Panc1 (cell line): ENCODE results near the gene NFRKB. TPM values are rescaled to one million over a fixed set of nuclear protein-coding genes. Genes with fewer than 3 reads are reported as not detected.

ENCODE experiments used
- ATAC-seq: fragments of 200-7000 bp; cut with Tn5 transposase; 2 replicates; pipeline ENCODE4 v1.9.1; 2020; ENCODE audit warnings: mild to moderate bottlenecking, moderate library complexity
- BruUV-seq: library from RNA; stranded (reverse); fragments of 400-500 nt; replicated peaks from 2 replicates; lab custom pipeline; 2021; lab: Mats Ljungman, UMichigan
- CTCF ChIA-PET: fragments of 300-600 bp; sonication (Branson Sonifier 250); formaldehyde crosslinking; loops from one replicate; lab custom pipeline; 2022; ENCODE audit warnings: antibody characterized with exemption; lab: Charles Lee
- POLR2A ChIA-PET: fragments of 300-600 bp; sonication (Branson Sonifier 250); formaldehyde crosslinking; loops from one replicate; lab custom pipeline; 2022; ENCODE audit warnings: antibody characterized with exemption; lab: Charles Lee
- DNase-seq: peaks from one replicate; pipeline ENCODE4 v3.0.0-alpha.2; 2010; ENCODE audit warnings: low read depth, low spot score
- H3K27ac ChIP-seq: 2 replicates; pipeline ENCODE4 v1.5.1; 2011; ENCODE audit warnings: mild to moderate bottlenecking, low read length, inconsistent platforms
- H3K27me3 ChIP-seq: fragments of 200-500 bp; sonication (Bioruptor generic); 2 replicates; pipeline ENCODE4 v1.6.0; 2014; ENCODE audit warnings: low read length, inconsistent platforms; ENCODE audit not compliant: control insufficient read depth, insufficient read depth
- H3K36me3 ChIP-seq: fragments of 200-500 bp; sonication (Bioruptor generic); 2 replicates; pipeline ENCODE4 v1.5.1; 2014; ENCODE audit warnings: inconsistent platforms, mild to moderate bottlenecking, low read length, moderate library complexity; ENCODE audit not compliant: control insufficient read depth, insufficient read depth
- H3K4me1 ChIP-seq: 2 replicates; pipeline ENCODE4 v1.5.1; 2011; ENCODE audit warnings: inconsistent platforms, mild to moderate bottlenecking, low read length, moderate library complexity; ENCODE audit not compliant: control insufficient read depth, insufficient read depth
- H3K4me3 ChIP-seq, 2 experiments: 2 replicates each; pipeline ENCODE4 v1.5.1; 2011 to 2012; ENCODE audit warnings: low read depth in 2 of 2, low read length in 2 of 2, mild to moderate bottlenecking in 2 of 2, inconsistent platforms in 1 of 2, moderate library complexity in 1 of 2
- H3K9me3 ChIP-seq: fragments of 200-500 bp; sonication (Bioruptor generic); 2 replicates; pipeline ENCODE4 v1.5.1; 2014; ENCODE audit warnings: low read depth, mild to moderate bottlenecking, inconsistent platforms, low read length, moderate library complexity; ENCODE audit not compliant: control insufficient read depth, insufficient read depth
- POLR2AphosphoS5 ChIP-seq: IDR thresholded peaks from 2 replicates; pipeline ENCODE4 v1.6.1; 2012; ENCODE audit warnings: mild to moderate bottlenecking, low read depth, low read length, moderate library complexity
- SIN3A ChIP-seq: IDR thresholded peaks from 2 replicates; pipeline ENCODE4 v1.6.1; 2012; ENCODE audit warnings: low read depth, mild to moderate bottlenecking, low read length, moderate library complexity, borderline replicate concordance; ENCODE audit not compliant: insufficient read depth
- TCF7L2 ChIP-seq: IDR thresholded peaks from 2 replicates; pipeline ENCODE4 v1.6.1; 2011; ENCODE audit warnings: mild to moderate bottlenecking, low read depth, low read length, inconsistent platforms
- in situ Hi-C: cut with HindIII; loops from 2 replicates; pipeline ENCODE4 v1.10.0; 2016; ENCODE audit warnings: low sequenced_read_pairs, low pct_unique_long_range_greater_than_20kb
- intact Hi-C: fragments of 100-400 bp; cut with micrococcal nuclease; formaldehyde crosslinking; loops from one replicate; pipeline ENCODE4 v1.10.0; 2022; ENCODE audit not compliant: unreplicated experiment
- total RNA-seq: library from RNA; stranded (reverse); gene quantifications from one replicate; pipeline ENCODE4 v1.2.1, GENCODE V29; 2021; ENCODE audit not compliant: unreplicated experiment
- TF ChIP-seq, protein P1 (sequence below): fragments of 450-650 bp; IDR thresholded peaks from 2 replicates; pipeline ENCODE4 v1.5.1; 2017; ENCODE audit warnings: mild to moderate bottlenecking
- TF ChIP-seq, protein P2 (sequence below), 2 experiments: IDR thresholded peaks; 2 replicates each; pipeline ENCODE4 v1.6.1; 2011 to 2012; ENCODE audit warnings: low read depth in 2 of 2, control low read depth in 1 of 2, low read length in 1 of 2, mild to moderate bottlenecking in 1 of 2, moderate library complexity in 1 of 2; ENCODE audit not compliant: insufficient read depth in 1 of 2

The NFRKB gene
- total RNA-seq, 1 experiment from 2014 or later = 58.8 TPM

- ChIA-PET CTCF (no interaction called here), POLR2A (no interaction called here)
- H3K27me3 ChIP-seq = no peaks in the 10 kb centered on the region
- DNase-seq (no peak), ATAC-seq (no peak)
- intact Hi-C loops = no loop called here
- no peak overlapping the region for H3K27ac ChIP-seq
- BruUV-seq = no TSS peak
- H3K36me3 ChIP-seq = peaks cover 55% of the 10 kb centered on the region
- no peaks in the 10 kb centered on the region for H3K4me1 ChIP-seq
- TF ChIP-seq POLR2AphosphoS5 (no peak), TCF7L2 (no peak), SIN3A (no peak)
- TF ChIP-seq, protein P1, sequence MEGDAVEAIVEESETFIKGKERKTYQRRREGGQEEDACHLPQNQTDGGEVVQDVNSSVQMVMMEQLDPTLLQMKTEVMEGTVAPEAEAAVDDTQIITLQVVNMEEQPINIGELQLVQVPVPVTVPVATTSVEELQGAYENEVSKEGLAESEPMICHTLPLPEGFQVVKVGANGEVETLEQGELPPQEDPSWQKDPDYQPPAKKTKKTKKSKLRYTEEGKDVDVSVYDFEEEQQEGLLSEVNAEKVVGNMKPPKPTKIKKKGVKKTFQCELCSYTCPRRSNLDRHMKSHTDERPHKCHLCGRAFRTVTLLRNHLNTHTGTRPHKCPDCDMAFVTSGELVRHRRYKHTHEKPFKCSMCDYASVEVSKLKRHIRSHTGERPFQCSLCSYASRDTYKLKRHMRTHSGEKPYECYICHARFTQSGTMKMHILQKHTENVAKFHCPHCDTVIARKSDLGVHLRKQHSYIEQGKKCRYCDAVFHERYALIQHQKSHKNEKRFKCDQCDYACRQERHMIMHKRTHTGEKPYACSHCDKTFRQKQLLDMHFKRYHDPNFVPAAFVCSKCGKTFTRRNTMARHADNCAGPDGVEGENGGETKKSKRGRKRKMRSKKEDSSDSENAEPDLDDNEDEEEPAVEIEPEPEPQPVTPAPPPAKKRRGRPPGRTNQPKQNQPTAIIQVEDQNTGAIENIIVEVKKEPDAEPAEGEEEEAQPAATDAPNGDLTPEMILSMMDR = no peak
- TF ChIP-seq, protein P2, sequence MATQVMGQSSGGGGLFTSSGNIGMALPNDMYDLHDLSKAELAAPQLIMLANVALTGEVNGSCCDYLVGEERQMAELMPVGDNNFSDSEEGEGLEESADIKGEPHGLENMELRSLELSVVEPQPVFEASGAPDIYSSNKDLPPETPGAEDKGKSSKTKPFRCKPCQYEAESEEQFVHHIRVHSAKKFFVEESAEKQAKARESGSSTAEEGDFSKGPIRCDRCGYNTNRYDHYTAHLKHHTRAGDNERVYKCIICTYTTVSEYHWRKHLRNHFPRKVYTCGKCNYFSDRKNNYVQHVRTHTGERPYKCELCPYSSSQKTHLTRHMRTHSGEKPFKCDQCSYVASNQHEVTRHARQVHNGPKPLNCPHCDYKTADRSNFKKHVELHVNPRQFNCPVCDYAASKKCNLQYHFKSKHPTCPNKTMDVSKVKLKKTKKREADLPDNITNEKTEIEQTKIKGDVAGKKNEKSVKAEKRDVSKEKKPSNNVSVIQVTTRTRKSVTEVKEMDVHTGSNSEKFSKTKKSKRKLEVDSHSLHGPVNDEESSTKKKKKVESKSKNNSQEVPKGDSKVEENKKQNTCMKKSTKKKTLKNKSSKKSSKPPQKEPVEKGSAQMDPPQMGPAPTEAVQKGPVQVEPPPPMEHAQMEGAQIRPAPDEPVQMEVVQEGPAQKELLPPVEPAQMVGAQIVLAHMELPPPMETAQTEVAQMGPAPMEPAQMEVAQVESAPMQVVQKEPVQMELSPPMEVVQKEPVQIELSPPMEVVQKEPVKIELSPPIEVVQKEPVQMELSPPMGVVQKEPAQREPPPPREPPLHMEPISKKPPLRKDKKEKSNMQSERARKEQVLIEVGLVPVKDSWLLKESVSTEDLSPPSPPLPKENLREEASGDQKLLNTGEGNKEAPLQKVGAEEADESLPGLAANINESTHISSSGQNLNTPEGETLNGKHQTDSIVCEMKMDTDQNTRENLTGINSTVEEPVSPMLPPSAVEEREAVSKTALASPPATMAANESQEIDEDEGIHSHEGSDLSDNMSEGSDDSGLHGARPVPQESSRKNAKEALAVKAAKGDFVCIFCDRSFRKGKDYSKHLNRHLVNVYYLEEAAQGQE (IDR thresholded peaks at IDR 0.05; ENCODE audit: insufficient read depth in 1 of 2, low read depth in 2 of 2, low read length in 1 of 2) = no peak
- H3K4me3 ChIP-seq = no peak overlapping the region
- no peaks in the 10 kb centered on the region for H3K9me3 ChIP-seq
- in situ Hi-C loops = no loop called here
Observed at GRCh38 chr11:129884581-129884980, 10.8 kb downstream of the NFRKB start.

- no peak for TF ChIP-seq TCF7L2
- TF ChIP-seq, protein P1 = peak; percentile 85
- H3K27me3 ChIP-seq = no peaks in the 10 kb centered on the region
- no peaks in the 10 kb centered on the region for H3K9me3 ChIP-seq
- ChIA-PET CTCF (interaction anchor here (0.6 to 1.2 kb wide), 2 partner anchors 42 to 564 kb away, joined by 3 to 5 read pairs; no protein-coding TSS in a partner anchor), POLR2A (no interaction called here)
- no peak overlapping the region for H3K4me3 ChIP-seq
- H3K27ac ChIP-seq = no peak overlapping the region
- H3K4me1 ChIP-seq = no peaks in the 10 kb centered on the region
- peaks cover 49% of the 10 kb centered on the region for H3K36me3 ChIP-seq
- DNase-seq = no peak
- BruUV-seq = no TSS peak
- intact Hi-C loops = no loop called here
- peak; percentile 88 for ATAC-seq
- in situ Hi-C loops = no loop called here
Observed at GRCh38 chr11:129881570-129882170, 13.7 kb downstream of the NFRKB start.
